GM18511 (cell line): Measurements from ENCODE around the gene EPM2AIP1.
"Not testable (repeated sequence)": the region's sequence is repeated elsewhere in the genome, so short reads cannot be mapped to it uniquely, and the experiment has no call there.

ENCODE experiments used
- ATAC-seq: cut with Tn5 transposase; IDR thresholded peaks from one replicate; pipeline ENCODE4 v1.9.1; 2021; ENCODE audit warnings: mild to moderate bottlenecking, moderate library complexity; ENCODE audit not compliant: unreplicated experiment

Gene EPM2AIP1

GRCh38 chr3:36954452-36955134 is 38.3 kb downstream of the EPM2AIP1 start:
- ATAC-seq: no peak

- ATAC-seq: not testable (repeated sequence)
These were observed 45.1 kb downstream of the EPM2AIP1 start for GRCh38 chr3:36947814-36948213.

- ATAC-seq: no peak
These were observed 47.5 kb downstream of the EPM2AIP1 start for GRCh38 chr3:36945333-36945980.

- peak; percentile 62 for ATAC-seq
These were observed 48.2 kb downstream of the EPM2AIP1 start, which contains the start of gene TRANK1 for GRCh38 chr3:36944641-36945270. Gene TRANK1 (minus strand): TSS chr3:36945054. CDS start chr3:36944809, 245 bp downstream.

GRCh38 chr3:36944012-36944640 is 48.8 kb downstream of the EPM2AIP1 start:
- peak; percentile 73 for ATAC-seq

GRCh38 chr3:36943601-36944000 is 49.3 kb downstream of the EPM2AIP1 start:
- ATAC-seq: no peak

- no peak for ATAC-seq
These were observed 50.2 kb downstream of the EPM2AIP1 start for GRCh38 chr3:36942638-36943248.

- no peak for ATAC-seq
These were observed 51.3 kb downstream of the EPM2AIP1 start for GRCh38 chr3:36941658-36942057.

- ATAC-seq: no peak
These were observed 51.8 kb downstream of the EPM2AIP1 start for GRCh38 chr3:36941162-36941561.

- no peak for ATAC-seq
These were observed 55.4 kb downstream of the EPM2AIP1 start for GRCh38 chr3:36937492-36937891.
